ENCODE results near the gene RFX8.

DNA sequence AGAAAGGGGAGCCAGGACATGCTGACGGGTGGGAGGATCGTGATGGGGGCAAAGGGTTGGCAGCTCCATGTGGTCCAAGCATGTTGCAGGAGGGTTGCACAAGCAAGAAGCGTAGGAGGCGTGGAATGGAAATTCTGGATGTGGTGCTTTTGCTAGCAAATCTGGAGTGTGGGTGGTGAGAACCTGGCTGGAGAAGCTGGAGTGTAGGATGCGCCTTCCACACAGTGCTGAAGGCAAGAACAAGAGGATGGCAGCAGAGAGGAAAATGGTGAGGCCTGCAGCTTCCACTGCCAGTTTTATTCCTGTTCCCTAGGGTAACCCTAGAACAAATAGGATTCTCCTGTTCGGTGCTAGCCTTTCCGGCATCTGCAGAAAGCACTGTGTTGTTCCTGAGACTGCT, 110.0 kb downstream of the RFX8 start:
- TF ChIP-seq CTCF (IDR thresholded peaks at IDR 0.05; ENCODE audit: borderline replicate concordance, extremely low read depth, low read length, poor library complexity, severe bottlenecking) (no peak), EZH2 (IDR thresholded peaks at IDR 0.05; ENCODE audit: borderline replicate concordance, low read depth, low read length, severe bottlenecking) (no peak)

All from DND-41 (cell line).